Kidney epithelial cell (primary cell): ENCODE measurements around the gene CDK11B. TPM values are rescaled to one million over a fixed set of nuclear protein-coding genes. Genes with fewer than 3 reads are reported as not detected.

Experiments
- DNase-seq: peaks from one replicate; pipeline ENCODE4 v3.0.0-alpha.2; 2010; ENCODE audit warnings: low read depth
- H3K27me3 ChIP-seq: 2 replicates; pipeline ENCODE4 v1.6.0; 2011; ENCODE audit warnings: low read length; ENCODE audit not compliant: control insufficient read depth, insufficient read depth
- H3K36me3 ChIP-seq: 2 replicates; pipeline ENCODE4 v1.5.1; 2011; ENCODE audit warnings: low read length; ENCODE audit not compliant: control insufficient read depth, insufficient read depth
- H3K4me3 ChIP-seq: 2 replicates; pipeline ENCODE4 v1.5.1; 2011; ENCODE audit warnings: low read depth, mild to moderate bottlenecking, control low read depth, low read length
- CTCF ChIP-seq: IDR thresholded peaks from 2 replicates; pipeline ENCODE4 v1.5.1; 2011; ENCODE audit warnings: mild to moderate bottlenecking, moderate library complexity, low read length, control low read depth, inconsistent platforms; ENCODE audit not compliant: insufficient read depth, poor library complexity, severe bottlenecking
- total RNA-seq: library from RNA; depleted of rRNA; stranded (reverse); fragments of >200 nt; gene quantifications from 2 replicates; pipeline ENCODE4 v1.2.3, GENCODE V29; 2015

CDK11B gene
- total RNA-seq, 1 donor from 2014 or later = 27.0 TPM

- no peaks in the 10 kb centered on the region for H3K36me3 ChIP-seq
- TF ChIP-seq CTCF = no peak
- no peak for DNase-seq
- H3K27me3 ChIP-seq = peaks cover 27% of the 10 kb centered on the region
- H3K4me3 ChIP-seq = no peak overlapping the region
Observed at GRCh38 chr1:1604374-1605033, 54.3 kb downstream of the CDK11B start.

GRCh38 chr1:1603671-1604373, 55.0 kb downstream of the CDK11B start:
- no peak for DNase-seq
- Histone ChIP-seq H3K4me3 (no peak overlapping the region), H3K36me3 (no peaks in the 10 kb centered on the region), H3K27me3 (peaks cover 33% of the 10 kb centered on the region)
- TF ChIP-seq CTCF = no peak

- Histone ChIP-seq H3K4me3 (no peak overlapping the region), H3K27me3 (peaks cover 41% of the 10 kb centered on the region), H3K36me3 (no peaks in the 10 kb centered on the region)
- DNase-seq = no peak
- no peak for TF ChIP-seq CTCF
Observed at GRCh38 chr1:1602968-1603506, 55.8 kb downstream of the CDK11B start.

GRCh38 chr1:1602304-1602967, 56.4 kb downstream of the CDK11B start:
- Histone ChIP-seq H3K4me3 (no peak overlapping the region), H3K36me3 (no peaks in the 10 kb centered on the region), H3K27me3 (peaks cover 46% of the 10 kb centered on the region)
- no peak for DNase-seq
- TF ChIP-seq CTCF = no peak

- DNase-seq = no peak
- no peak overlapping the region for H3K4me3 ChIP-seq
- no peaks in the 10 kb centered on the region for H3K36me3 ChIP-seq
- TF ChIP-seq CTCF = no peak
- peaks cover 51% of the 10 kb centered on the region for H3K27me3 ChIP-seq
Observed at GRCh38 chr1:1601564-1602303, 57.1 kb downstream of the CDK11B start.
